ENCODE measurements around the gene HLF.

The HLF gene

GRCh38 chr17:55292094-55292493 is 27.3 kb downstream of the HLF start:
- no peak for DNase-seq (ENCODE audit: insufficient read length, low spot score)
- no peak for FAIRE-seq
- no peak for TF ChIP-seq CTCF (IDR thresholded peaks at IDR 0.05; ENCODE audit: insufficient read depth, missing control alignments)

- no peak for TF ChIP-seq CTCF (IDR thresholded peaks at IDR 0.05; ENCODE audit: insufficient read depth, missing control alignments)
- no peak for DNase-seq (ENCODE audit: insufficient read length, low spot score)
- no peak for FAIRE-seq
Measured at GRCh38 chr17:55294042-55294751, 29.4 kb downstream of the HLF start.

- TF ChIP-seq CTCF (IDR thresholded peaks at IDR 0.05; ENCODE audit: insufficient read depth, missing control alignments), result peak; percentile 94
- DNase-seq (ENCODE audit: insufficient read length, low spot score) (no peak), FAIRE-seq (no peak)
Measured at GRCh38 chr17:55295411-55296170, 30.8 kb downstream of the HLF start.

GRCh38 chr17:55296171-55296695 is 31.5 kb downstream of the HLF start:
- peak; percentile 38 for DNase-seq (ENCODE audit: insufficient read length, low spot score)
- TF ChIP-seq CTCF (IDR thresholded peaks at IDR 0.05; ENCODE audit: insufficient read depth, missing control alignments), result no peak
- FAIRE-seq, result no peak

- FAIRE-seq, result no peak
- no peak for TF ChIP-seq CTCF (IDR thresholded peaks at IDR 0.05; ENCODE audit: insufficient read depth, missing control alignments)
- no peak for DNase-seq (ENCODE audit: insufficient read length, low spot score)
Measured at GRCh38 chr17:55296699-55297098, 31.9 kb downstream of the HLF start.

- DNase-seq (ENCODE audit: insufficient read length, low spot score), result no peak
- FAIRE-seq, result no peak
- TF ChIP-seq CTCF (IDR thresholded peaks at IDR 0.05; ENCODE audit: insufficient read depth, missing control alignments), result no peak
Measured at GRCh38 chr17:55298111-55298730, 33.5 kb downstream of the HLF start.
